ENCODE results near the gene KIAA0040.
"Not testable (repeated sequence)": the region's sequence is repeated elsewhere in the genome, so short reads cannot be mapped to it uniquely, and the experiment has no call there.

Gene KIAA0040

DNA sequence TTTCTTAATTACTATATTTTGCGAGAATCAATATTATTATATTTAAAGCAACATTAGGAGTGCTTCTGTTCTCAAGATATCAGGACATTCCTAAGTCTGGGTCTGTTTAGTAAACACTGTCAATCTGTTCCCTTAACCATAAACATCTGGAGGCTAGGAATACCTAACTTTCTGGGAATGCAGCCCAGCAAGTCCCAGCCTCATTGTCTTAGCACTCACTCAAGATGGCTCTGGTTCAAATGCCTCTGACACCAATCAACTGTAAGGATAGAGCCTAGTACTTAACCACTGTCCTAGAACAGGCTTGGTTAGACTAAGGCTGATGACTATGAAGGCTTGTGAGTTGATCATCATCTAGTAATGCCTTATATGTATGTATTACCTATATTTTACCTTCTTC is 63.4 kb downstream of the KIAA0040 start:
- no peak overlapping the region for H3K4me3 ChIP-seq (ENCODE audit: low read length)
- TF ChIP-seq ZNF274 (IDR thresholded peaks at IDR 0.05; ENCODE audit: low read depth, low read length): no peak

DNA sequence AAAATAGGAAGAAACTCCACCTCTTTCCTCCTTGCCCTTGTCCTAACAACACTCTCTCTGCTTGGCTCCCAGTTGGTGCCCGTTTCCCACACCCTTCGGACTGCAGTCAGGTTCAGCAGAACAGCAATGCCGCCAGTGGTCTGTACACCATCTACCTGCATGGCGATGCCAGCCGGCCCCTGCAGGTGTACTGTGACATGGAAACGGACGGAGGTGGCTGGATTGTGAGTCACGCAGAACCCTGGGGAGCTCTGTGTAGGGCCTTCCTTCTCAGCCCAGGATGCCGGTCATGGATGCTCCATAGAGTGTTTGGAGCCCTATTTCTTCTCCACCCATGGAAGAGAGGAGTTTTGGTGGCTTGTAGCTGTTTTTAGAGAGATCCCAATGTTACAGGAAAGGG is 64.1 kb downstream of the KIAA0040 start:
- no peak overlapping the region for H3K4me3 ChIP-seq (ENCODE audit: low read length)
- no peak for TF ChIP-seq ZNF274 (IDR thresholded peaks at IDR 0.05; ENCODE audit: low read depth, low read length)

DNA sequence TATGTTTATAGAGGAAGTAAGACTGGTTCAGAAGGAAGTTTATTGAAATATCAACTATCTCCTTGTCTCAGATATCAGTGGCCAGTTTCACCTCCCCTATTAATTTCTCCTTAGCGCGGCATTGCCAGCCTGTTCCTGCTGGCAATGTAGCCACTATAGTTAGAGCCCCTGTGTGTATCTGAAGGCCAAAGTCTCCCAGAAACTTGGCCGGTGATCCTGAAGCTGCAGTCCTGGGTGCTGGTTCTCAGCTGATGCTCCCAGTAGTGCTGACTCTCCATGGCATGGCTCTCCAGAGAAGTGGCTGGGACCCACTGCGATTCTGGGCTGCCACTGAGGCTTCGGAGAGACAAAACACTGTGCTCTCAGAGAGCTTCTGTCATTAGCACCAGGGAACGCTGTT is 65.0 kb downstream of the KIAA0040 start:
- H3K4me3 ChIP-seq (ENCODE audit: low read length): no peak overlapping the region
- no peak for TF ChIP-seq ZNF274 (IDR thresholded peaks at IDR 0.05; ENCODE audit: low read depth, low read length)

DNA sequence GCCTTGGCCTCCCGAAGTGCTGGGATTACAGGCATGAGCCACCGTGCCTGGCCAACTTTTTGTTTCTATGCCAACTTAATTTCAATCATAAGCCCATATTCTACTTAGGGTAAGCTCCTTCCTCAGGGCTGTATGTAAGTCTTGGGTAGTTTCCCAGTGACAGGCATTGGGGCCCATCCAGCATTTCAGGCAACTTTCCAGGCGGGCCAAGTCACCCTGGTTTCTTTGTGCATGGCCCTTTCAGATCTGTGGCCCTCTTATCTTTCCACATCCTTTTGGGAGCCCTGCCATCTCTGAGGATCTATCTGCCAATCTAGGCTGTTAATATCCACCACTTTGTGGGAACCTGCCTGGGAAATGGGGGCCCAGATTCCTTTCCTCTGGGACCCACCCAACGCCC is 66.2 kb downstream of the KIAA0040 start:
- H3K4me3 ChIP-seq (ENCODE audit: low read length): no peak overlapping the region
- TF ChIP-seq ZNF274 (IDR thresholded peaks at IDR 0.05; ENCODE audit: low read depth, low read length): no peak

DNA sequence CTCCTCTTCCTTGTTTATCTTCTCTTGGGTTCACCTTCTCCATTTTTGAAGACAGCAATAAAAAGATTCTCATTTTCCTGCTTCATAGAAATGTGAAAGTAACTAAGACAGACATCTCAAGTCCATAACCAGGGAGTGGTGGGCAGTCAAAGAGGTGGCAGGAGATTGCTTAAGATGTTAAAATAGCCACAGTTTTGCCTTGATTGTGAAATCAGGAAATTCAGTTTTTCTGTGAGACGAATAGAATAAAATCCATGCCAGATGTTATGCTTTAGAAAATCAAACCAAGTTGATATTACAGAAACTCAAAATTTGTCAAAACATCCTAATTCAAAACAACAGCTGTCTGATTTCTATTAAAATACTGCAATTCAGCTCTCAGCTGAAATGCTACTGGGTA is 67.7 kb downstream of the KIAA0040 start:
- no peak for TF ChIP-seq ZNF274 (IDR thresholded peaks at IDR 0.05; ENCODE audit: low read depth, low read length)
- H3K4me3 ChIP-seq (ENCODE audit: low read length): no peak overlapping the region

DNA sequence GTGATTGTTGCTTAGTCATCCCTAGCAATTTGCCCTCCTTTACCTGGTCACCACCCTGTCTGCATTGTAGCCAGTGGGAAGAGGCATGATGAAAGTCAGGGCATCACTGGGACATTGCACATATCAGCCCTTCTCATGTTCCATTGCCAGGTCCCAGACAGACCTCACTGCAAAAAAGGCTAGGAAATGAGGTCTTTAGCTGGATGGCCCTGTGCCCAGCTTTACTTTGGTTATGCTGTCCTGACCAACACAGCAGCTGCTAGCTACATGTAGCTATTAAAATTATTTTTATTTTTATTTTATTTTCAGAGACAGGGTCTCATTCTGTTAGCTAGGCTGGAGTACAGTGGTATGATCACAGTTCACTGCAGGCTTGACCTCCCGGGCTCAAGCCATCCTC is 72.1 kb downstream of the KIAA0040 start:
- no peak overlapping the region for H3K4me3 ChIP-seq (ENCODE audit: low read length)
- no peak for TF ChIP-seq ZNF274 (IDR thresholded peaks at IDR 0.05; ENCODE audit: low read depth, low read length)

DNA sequence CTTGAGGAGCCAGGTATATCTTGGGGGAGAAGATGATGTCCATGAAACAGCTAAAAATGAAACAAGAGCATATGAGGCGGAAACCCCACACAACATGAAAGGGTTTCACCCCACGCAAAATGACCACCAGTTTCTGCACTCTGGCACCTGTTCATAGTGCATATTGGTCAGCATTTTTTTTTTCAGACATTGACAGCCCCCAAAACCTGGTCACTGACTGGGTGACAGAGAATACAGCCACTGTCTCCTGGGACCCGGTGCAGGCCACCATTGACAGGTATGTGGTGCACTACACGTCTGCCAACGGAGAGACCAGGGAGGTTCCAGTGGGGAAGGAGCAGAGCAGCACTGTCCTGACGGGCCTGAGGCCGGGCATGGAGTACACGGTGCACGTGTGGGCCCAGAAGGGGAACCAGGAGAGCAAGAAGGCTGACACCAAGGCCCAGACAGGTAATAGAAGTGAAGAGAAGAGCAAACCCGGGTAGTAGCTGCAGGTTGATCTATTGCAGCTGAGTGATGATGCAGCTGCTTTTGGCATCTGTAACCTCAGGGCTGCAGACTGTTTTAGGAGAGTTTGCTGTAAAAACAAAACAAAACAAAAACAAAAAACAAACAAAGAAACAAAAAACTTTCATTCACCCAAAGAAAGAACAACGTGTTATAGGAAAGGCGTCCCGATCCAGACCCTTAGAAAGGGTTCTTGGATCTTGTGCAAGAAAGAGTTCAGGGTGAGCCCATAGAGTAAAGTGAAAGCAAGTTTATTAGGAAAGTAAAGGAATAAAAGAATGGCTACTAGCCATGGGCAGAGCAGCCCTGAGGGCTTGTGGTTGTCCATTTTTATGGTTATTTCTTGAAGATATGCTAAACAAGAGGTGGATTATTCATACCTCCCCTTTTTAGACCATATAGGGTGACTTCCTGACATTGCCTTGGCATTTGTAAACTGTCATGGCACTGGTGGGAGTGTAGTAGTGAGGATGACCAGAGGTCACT is 73.9 kb downstream of the KIAA0040 start:
- H3K4me3 ChIP-seq (ENCODE audit: low read length): no peak overlapping the region
- TF ChIP-seq ZNF274 (IDR thresholded peaks at IDR 0.05; ENCODE audit: low read depth, low read length): no peak

DNA sequence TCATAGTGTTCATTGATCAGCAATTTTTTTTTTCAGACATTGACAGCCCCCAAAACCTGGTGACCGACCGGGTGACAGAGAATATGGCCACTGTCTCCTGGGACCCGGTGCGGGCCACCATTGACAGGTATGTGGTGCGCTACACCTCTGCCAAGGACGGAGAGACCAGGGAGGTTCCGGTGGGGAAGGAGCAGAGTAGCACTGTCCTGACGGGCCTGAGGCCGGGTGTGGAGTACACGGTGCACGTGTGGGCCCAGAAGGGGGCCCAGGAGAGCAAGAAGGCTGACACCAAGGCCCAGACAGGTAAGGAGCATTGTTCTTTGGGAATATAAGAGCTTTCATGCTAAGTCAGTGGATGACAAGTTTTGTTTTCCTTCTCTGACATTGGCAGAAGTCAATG is 75.7 kb downstream of the KIAA0040 start:
- H3K4me3 ChIP-seq (ENCODE audit: low read length): no peak overlapping the region
- TF ChIP-seq ZNF274 (IDR thresholded peaks at IDR 0.05; ENCODE audit: low read depth, low read length): no peak

DNA sequence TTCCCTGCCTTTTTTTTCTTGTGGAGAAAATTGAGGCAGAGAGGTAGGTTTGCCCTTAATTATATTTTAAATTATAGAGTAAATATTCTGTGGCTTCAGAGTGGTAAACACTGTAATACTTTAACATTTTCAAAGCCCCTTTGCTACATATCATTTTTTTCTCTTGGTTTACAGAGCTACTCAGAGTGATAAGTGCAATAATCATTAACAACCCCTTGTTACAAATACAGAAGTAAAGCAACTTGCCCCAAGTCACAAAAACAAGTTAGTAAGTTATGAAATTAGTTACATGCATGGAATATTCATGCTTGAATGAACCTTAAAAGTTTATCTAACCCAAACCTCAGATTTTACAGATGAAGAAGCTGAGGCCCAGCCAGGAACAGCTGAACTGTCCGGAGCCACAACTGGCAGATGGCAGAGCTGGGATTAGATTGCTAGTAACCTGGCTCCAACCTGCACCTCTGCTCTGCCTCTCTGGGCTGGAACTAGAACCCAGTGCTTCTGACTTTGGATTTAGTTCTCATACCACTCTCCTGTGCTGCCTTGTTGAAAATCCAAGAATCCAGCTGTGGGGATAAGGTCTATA is 76.3 kb downstream of the KIAA0040 start:
- no peak for TF ChIP-seq ZNF274 (IDR thresholded peaks at IDR 0.05; ENCODE audit: low read depth, low read length)
- H3K4me3 ChIP-seq (ENCODE audit: low read length): no peak overlapping the region

DNA sequence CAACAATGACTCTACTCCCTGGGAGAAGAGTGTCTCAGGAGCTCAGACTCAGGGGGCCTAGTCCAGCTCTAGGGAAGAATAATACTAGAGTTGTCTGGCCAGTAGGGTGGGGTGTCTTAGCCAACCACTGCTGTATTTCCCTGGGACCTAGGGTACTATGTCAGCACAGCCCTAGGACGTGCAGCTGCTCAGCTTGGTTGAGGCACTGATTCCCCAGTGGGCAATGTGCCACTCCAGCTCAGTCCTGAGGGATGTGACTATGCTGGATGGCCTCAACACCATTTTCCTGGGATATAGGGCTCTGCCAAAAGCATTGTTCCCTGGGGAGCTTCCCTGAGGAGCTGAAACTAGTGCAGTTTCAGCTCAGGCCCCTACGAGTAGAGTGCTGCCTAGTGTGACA is 77.6 kb downstream of the KIAA0040 start:
- no peak for TF ChIP-seq ZNF274 (IDR thresholded peaks at IDR 0.05; ENCODE audit: low read depth, low read length)
- no peak overlapping the region for H3K4me3 ChIP-seq (ENCODE audit: low read length)

DNA sequence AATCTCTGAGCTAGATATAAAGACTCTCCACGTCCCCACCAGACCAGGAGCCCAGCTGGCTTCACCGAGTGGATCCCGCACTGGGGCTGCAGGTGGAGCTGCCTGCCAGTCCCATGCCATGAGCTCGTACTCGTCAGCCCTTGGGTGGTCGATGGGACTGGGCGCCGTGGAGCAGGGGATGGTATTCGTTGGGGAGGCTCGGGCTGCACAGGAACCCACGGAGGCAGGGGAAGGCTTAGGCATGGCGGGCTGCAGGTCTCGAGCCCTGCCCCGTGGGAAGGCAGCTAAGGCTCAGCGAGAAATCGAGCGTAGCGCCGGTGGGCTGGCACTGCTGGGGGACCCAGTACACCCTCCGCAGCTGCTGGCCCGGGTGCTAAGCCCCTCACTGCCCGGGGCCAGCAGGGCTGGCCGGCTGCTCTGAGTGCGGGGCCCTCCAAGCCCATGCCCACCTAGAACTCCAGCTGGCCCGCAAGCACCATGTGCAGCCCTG is 84.2 kb downstream of the KIAA0040 start:
- H3K4me3 ChIP-seq (ENCODE audit: low read length): not testable (repeated sequence)

Measured in GM08714 (cell line).